NCI-H2227 treated with DMSO at 0.1 percent for 48 hours (cell line): Measurements from ENCODE around the gene LCLAT1.

Experiments used
- DNase-seq: peaks from one replicate; lab custom pipeline; 2025; lab: John Stamatoyannopoulos, UW

Gene LCLAT1

GRCh38 chr2:30514848-30515435 is 67.9 kb downstream of the LCLAT1 start:
- DNase-seq: no peak

- no peak for DNase-seq
Measured at GRCh38 chr2:30516166-30516565, 69.1 kb downstream of the LCLAT1 start.

GRCh38 chr2:30519796-30520195 is 72.8 kb downstream of the LCLAT1 start:
- DNase-seq: no peak

GRCh38 chr2:30522421-30522820 is 75.4 kb downstream of the LCLAT1 start:
- no peak for DNase-seq

GRCh38 chr2:30527411-30527810 is 80.4 kb downstream of the LCLAT1 start:
- DNase-seq: no peak

- no peak for DNase-seq
Measured at GRCh38 chr2:30527859-30528258, 80.8 kb downstream of the LCLAT1 start.

- no peak for DNase-seq
Measured at GRCh38 chr2:30530346-30530745, 83.3 kb downstream of the LCLAT1 start.

GRCh38 chr2:30541680-30542079 is 94.6 kb downstream of the LCLAT1 start:
- DNase-seq: no peak

GRCh38 chr2:30545875-30546274 is 98.8 kb downstream of the LCLAT1 start:
- DNase-seq: no peak

- no peak for DNase-seq
Measured at GRCh38 chr2:30548386-30548785, 101.3 kb downstream of the LCLAT1 start.

GRCh38 chr2:30549096-30549495 is 102.0 kb downstream of the LCLAT1 start:
- no peak for DNase-seq

GRCh38 chr2:30559544-30560275 is 112.7 kb downstream of the LCLAT1 start:
- no peak for DNase-seq

- DNase-seq: no peak
Measured at GRCh38 chr2:30561349-30561748, 114.3 kb downstream of the LCLAT1 start.

- DNase-seq: no peak
Measured at GRCh38 chr2:30565851-30566358, 118.9 kb downstream of the LCLAT1 start.

GRCh38 chr2:30566631-30567030 is 119.6 kb downstream of the LCLAT1 start:
- DNase-seq: no peak

GRCh38 chr2:30567317-30567716 is 120.3 kb downstream of the LCLAT1 start:
- DNase-seq: no peak

GRCh38 chr2:30569946-30570345 is 122.9 kb downstream of the LCLAT1 start:
- DNase-seq: no peak

GRCh38 chr2:30577151-30577550 is 130.1 kb downstream of the LCLAT1 start:
- DNase-seq: no peak

- DNase-seq: no peak
Measured at GRCh38 chr2:30580391-30580790, 133.3 kb downstream of the LCLAT1 start.

GRCh38 chr2:30582521-30582920 is 135.5 kb downstream of the LCLAT1 start:
- DNase-seq: no peak

GRCh38 chr2:30583204-30583749 is 136.2 kb downstream of the LCLAT1 start:
- DNase-seq: no peak

- no peak for DNase-seq
Measured at GRCh38 chr2:30584116-30584515, 137.1 kb downstream of the LCLAT1 start.

GRCh38 chr2:30588994-30589393 is 141.9 kb downstream of the LCLAT1 start:
- DNase-seq: no peak
